WERI-Rb-1 (cell line): Measurements from ENCODE around the gene TNIK.
A peak's percentile ranks its signal among the peaks of the same experiment; 100 is the strongest.

Experiments used
- DNase-seq: peaks from one replicate; pipeline ENCODE4 v3.0.0-alpha.2; 2020
- H3K27ac ChIP-seq: fragments of 250-450 bp; sonication (Bioruptor Pico); 2 replicates; pipeline ENCODE4 v1.5.1; 2020; ENCODE audit warnings: mild to moderate bottlenecking, moderate library complexity
- H3K27me3 ChIP-seq: fragments of 250-450 bp; sonication (Bioruptor Pico); 2 replicates; pipeline ENCODE4 v1.5.1; 2021; ENCODE audit warnings: mild to moderate bottlenecking, low read depth, moderate library complexity; ENCODE audit not compliant: insufficient read depth, severe bottlenecking
- H3K36me3 ChIP-seq: fragments of 250-450 bp; sonication (Bioruptor Pico); 2 replicates; pipeline ENCODE4 v1.5.1; 2020; ENCODE audit warnings: mild to moderate bottlenecking, moderate library complexity
- H3K4me3 ChIP-seq: 2 replicates; pipeline ENCODE4 v1.5.1; 2011; ENCODE audit warnings: low read depth, mild to moderate bottlenecking, control low read depth, low read length
- H3K9me3 ChIP-seq: fragments of 250-450 bp; sonication (Bioruptor Pico); 2 replicates; pipeline ENCODE4 v1.5.1; 2021; ENCODE audit warnings: mild to moderate bottlenecking, moderate library complexity; ENCODE audit not compliant: severe bottlenecking
- CTCF ChIP-seq: IDR thresholded peaks from 2 replicates; pipeline ENCODE4 v1.5.1; 2011; ENCODE audit warnings: low read depth, mild to moderate bottlenecking, control low read depth, inconsistent platforms, low read length

Gene TNIK

GRCh38 chr3:171460725-171461524 is 720 bp upstream of the TNIK start:
- peak overlapping the region; percentile 93 for H3K4me3 ChIP-seq
- TF ChIP-seq CTCF: peak; percentile 36; the same call in 1 of the 2 replicates
- DNase-seq: peak; percentile 56
- H3K9me3 ChIP-seq: no peaks in the 10 kb centered on the region
- no peaks in the 10 kb centered on the region for H3K27me3 ChIP-seq
- H3K36me3 ChIP-seq: no peaks in the 10 kb centered on the region; the same call in 1 of the 2 replicates
- H3K27ac ChIP-seq: peak overlapping the region; percentile 56

- H3K27me3 ChIP-seq: no peaks in the 10 kb centered on the region
These were observed 866 bp downstream of the TNIK start for GRCh38 chr3:171459137-171459941.

GRCh38 chr3:171458864-171459136 is 1.4 kb downstream of the TNIK start:
- H3K27ac ChIP-seq: no peak overlapping the region
- no peaks in the 10 kb centered on the region for H3K27me3 ChIP-seq
- H3K9me3 ChIP-seq: no peaks in the 10 kb centered on the region
- DNase-seq: no peak
- TF ChIP-seq CTCF: no peak
- H3K4me3 ChIP-seq: no peak overlapping the region
- no peaks in the 10 kb centered on the region; the same call in 1 of the 2 replicates for H3K36me3 ChIP-seq

More at GRCh38 chr3:171459137-171459941, 866 bp downstream of the TNIK start:
- H3K9me3 ChIP-seq: no peaks in the 10 kb centered on the region
- peak overlapping the region; percentile 93 for H3K4me3 ChIP-seq
- no peak overlapping the region for H3K27ac ChIP-seq
- H3K36me3 ChIP-seq: no peaks in the 10 kb centered on the region; the same call in 1 of the 2 replicates
- no peak for TF ChIP-seq CTCF
- DNase-seq: peak; percentile 35

DNA sequence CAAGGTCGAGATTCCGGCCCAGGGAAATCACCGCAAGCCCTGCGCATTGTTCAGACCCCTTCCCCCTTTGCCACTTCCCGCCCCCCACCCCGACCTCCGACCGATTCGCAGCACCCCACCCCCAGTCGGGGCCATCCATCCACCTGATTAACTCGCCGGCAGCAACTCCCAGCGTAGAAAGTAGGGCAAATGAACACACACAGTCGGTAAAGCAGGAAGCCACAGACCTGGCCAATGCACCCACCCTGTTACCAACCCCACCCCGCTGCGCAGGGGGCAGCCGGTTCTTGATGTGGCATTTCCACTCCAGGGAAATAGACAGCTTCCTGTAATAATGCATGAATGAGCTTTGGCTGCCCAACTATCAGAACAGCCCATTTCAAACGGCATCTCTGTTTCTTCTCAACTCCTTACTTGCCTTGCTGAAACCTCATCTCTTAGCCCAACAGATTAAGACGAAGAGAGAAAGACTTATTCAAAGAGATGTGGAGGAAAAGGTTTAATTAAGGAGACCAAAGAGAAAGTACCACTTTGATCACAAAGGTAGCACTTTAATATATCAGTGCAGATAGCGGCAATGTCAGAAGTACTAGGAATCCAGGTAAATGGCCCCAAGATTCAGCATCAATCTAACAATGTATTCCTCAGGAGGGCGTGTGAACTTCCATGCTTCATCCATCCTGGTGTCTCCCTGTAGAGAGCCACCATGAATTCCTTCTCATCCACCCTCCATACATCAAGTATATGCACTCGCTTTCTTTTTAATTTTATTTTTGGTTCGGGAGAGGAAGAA is 1.9 kb downstream of the TNIK start:
- no peaks in the 10 kb centered on the region; the same call in 1 of the 2 replicates for H3K36me3 ChIP-seq
- H3K27me3 ChIP-seq: no peaks in the 10 kb centered on the region
- H3K4me3 ChIP-seq: no peak overlapping the region
- no peak for DNase-seq
- H3K9me3 ChIP-seq: no peaks in the 10 kb centered on the region
- no peak for TF ChIP-seq CTCF
- no peak overlapping the region for H3K27ac ChIP-seq

DNA sequence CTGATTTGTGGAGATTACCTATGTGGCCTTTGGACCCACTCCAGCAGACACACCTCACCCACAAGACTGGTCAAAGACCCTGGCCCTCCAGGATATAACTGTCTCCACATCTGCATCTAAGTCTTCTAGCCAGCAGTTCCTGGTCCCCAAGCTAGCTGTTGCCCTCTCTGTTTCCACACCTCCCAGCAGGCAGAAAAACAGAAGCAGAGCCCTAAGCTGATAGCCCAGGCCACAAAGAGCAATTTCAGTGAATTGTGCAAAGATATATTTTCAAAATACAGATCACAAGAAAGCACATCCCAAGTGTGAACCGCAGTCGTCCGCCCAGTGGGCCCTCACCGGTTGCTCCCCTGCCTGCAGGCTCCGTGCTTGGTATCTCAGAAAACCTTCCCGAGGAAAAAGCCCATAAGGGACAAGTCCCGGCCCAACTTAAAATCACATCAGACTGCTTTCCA is 2.6 kb downstream of the TNIK start:
- DNase-seq: no peak
- TF ChIP-seq CTCF: no peak
- no peaks in the 10 kb centered on the region for H3K27me3 ChIP-seq
- no peaks in the 10 kb centered on the region for H3K9me3 ChIP-seq
- H3K4me3 ChIP-seq: no peak overlapping the region
- H3K27ac ChIP-seq: no peak overlapping the region
- no peaks in the 10 kb centered on the region; the same call in 1 of the 2 replicates for H3K36me3 ChIP-seq
